Nephron (organoid): ENCODE data around the gene NEO1.

Source experiments
- H3K27ac Mint-ChIP-seq, 3 experiments: 2 replicates each; pipeline ENCODE4 v1.8.0; 2020; ENCODE audit warnings: mixed read lengths in 3 of 3, mild to moderate bottlenecking in 2 of 3, moderate library complexity in 1 of 3
- H3K27me3 Mint-ChIP-seq: 2 replicates; pipeline ENCODE4 v1.8.0; 2021; ENCODE audit warnings: low read depth, mild to moderate bottlenecking, moderate library complexity, mixed read lengths
- H3K36me3 Mint-ChIP-seq: 2 replicates; pipeline ENCODE4 v1.8.0; 2020; ENCODE audit warnings: low read depth, mixed read lengths
- H3K4me1 Mint-ChIP-seq: 2 replicates; pipeline ENCODE4 v1.8.0; 2020; ENCODE audit warnings: mixed read lengths
- H3K4me3 Mint-ChIP-seq, 3 experiments: 2 replicates each; pipeline ENCODE4 v1.8.0; 2020; ENCODE audit warnings: mild to moderate bottlenecking in 3 of 3, mixed read lengths in 3 of 3, moderate library complexity in 2 of 3
- H3K9me3 Mint-ChIP-seq: 2 replicates; pipeline ENCODE4 v1.8.0; 2020; ENCODE audit warnings: mixed read lengths
- CTCF ChIP-seq, 3 experiments: fragments of 200-600 bp; sonication (generic); IDR thresholded peaks; one replicate each; pipeline ENCODE4 v1.5.0; 2021; ENCODE audit warnings: antibody characterized with exemption in 3 of 3; ENCODE audit not compliant: unreplicated experiment in 3 of 3

The NEO1 gene

GRCh38 chr15:73239564-73240215 lies 187.4 kb downstream of the NEO1 start:
- Mint-ChIP-seq H3K4me1 (peaks cover 6% of the 10 kb centered on the region), H3K27ac (no peak overlapping the region), H3K4me3 (no peak overlapping the region), H3K9me3 (no peaks in the 10 kb centered on the region), H3K36me3 (peaks cover 27% of the 10 kb centered on the region), H3K27me3 (no peaks in the 10 kb centered on the region)
- no peak for TF ChIP-seq CTCF (IDR thresholded peaks at IDR 0.05; ENCODE audit: unreplicated experiment in 3 of 3)

DNA sequence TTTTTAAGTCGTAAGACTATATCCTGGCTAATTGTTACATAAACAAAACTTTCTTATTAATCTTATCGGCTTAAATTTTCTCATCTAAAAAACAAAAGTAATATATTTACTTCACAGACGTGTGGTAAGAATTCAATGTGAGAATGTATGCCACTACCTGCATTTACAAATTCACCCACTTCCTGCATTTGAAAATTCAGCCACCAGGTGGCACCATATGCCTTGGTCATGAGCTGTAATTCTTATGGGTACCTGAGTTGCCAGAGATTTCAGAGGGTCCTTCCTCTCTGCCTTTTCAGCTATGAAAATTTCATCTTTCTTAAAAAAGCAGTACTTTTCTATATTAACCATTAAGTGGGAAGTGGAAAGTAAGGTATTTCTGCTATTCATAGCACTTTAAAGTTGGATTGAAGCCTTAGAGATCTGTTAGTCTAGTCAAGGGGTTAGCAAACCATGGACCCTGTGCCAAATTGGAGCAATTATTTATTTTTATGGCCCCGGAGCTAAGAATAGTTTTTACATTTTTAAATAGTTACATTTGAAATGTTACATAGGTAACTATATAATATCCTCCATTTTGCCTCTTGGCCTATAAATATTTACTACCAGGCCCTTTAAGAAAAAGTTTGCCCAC lies 188.7 kb downstream of the NEO1 start:
- Mint-ChIP-seq H3K4me1 (peaks cover 6% of the 10 kb centered on the region), H3K4me3 (no peak overlapping the region), H3K27ac (no peak overlapping the region), H3K27me3 (no peaks in the 10 kb centered on the region), H3K9me3 (no peaks in the 10 kb centered on the region), H3K36me3 (peaks cover 28% of the 10 kb centered on the region)
- peak; percentile 86 to 92 (median 87) for TF ChIP-seq CTCF (IDR thresholded peaks at IDR 0.05; ENCODE audit: unreplicated experiment in 3 of 3)

DNA sequence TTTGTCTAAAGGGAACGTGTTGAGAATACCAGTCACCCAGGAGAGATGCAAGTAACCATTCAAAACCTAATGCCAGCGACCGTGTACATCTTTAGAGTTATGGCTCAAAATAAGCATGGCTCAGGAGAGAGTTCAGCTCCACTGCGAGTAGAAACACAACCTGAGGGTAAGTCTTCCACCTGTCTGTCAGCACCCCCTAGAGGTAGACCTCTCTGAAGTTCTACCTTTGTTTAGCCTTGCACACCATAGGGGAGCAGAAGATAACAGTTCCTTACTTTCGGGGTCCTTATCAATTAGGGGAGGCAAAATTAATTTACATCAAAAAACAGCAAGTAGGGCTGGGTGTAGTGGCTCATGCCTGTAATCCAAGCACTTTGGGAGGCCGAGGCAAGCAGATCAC lies 192.1 kb downstream of the NEO1 start:
- TF ChIP-seq CTCF (IDR thresholded peaks at IDR 0.05; ENCODE audit: unreplicated experiment in 3 of 3), result peak in 1 of 3 experiments; percentile 23
- Mint-ChIP-seq H3K9me3 (no peaks in the 10 kb centered on the region), H3K4me1 (peaks cover 6% of the 10 kb centered on the region), H3K27ac (no peak overlapping the region), H3K27me3 (no peaks in the 10 kb centered on the region), H3K36me3 (peaks cover 42% of the 10 kb centered on the region), H3K4me3 (no peak overlapping the region)

DNA sequence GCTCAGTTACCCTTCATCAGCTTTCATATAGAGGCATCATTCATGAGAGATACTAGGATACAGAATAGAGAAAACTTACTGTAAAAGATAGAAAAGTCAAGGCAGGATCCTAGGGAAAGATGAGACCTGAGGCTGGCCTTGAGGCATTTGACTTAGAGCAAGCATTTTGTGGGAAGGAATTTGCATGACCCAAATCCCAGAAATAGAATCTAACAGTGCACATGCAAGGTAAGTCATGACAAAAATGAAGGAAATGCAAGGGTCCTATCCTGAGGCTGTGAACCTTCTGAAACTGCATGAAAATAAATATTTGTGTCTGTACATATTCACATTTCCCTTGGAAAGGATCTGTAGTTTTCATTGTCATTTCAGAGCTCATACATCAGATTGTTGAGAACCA lies 194.2 kb downstream of the NEO1 start:
- no peak for TF ChIP-seq CTCF (IDR thresholded peaks at IDR 0.05; ENCODE audit: unreplicated experiment in 3 of 3)
- Mint-ChIP-seq H3K27ac (peak overlapping the region; percentile 18 to 83 (median 47)), H3K36me3 (peaks cover 50% of the 10 kb centered on the region), H3K4me3 (no peak overlapping the region), H3K4me1 (peaks cover 6% of the 10 kb centered on the region), H3K27me3 (no peaks in the 10 kb centered on the region), H3K9me3 (no peaks in the 10 kb centered on the region)

DNA sequence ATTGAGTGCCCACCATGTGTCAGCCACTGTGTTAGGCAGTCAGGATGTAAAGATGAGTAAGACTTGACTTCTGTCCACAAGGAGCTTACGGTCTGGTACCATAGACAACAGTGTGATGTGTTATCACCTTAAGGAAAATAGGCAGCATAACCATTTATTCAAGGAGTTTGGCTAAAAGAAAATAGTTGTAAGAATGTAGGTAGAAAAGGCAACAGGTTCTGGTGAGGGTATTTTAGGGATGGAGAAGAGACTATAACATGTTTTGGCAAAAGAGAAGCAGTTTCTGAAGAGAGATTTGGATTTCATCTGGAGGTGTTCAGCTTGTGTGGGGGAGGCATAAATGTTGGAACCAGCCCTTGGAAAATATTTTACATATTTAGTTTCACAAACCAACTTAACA lies 194.6 kb downstream of the NEO1 start:
- H3K4me3 Mint-ChIP-seq, result no peak overlapping the region
- peak overlapping the region; percentile 18 to 83 (median 47) for H3K27ac Mint-ChIP-seq
- peaks cover 54% of the 10 kb centered on the region for H3K36me3 Mint-ChIP-seq
- no peaks in the 10 kb centered on the region for H3K27me3 Mint-ChIP-seq
- H3K9me3 Mint-ChIP-seq, result no peaks in the 10 kb centered on the region
- no peak for TF ChIP-seq CTCF (IDR thresholded peaks at IDR 0.05; ENCODE audit: unreplicated experiment in 3 of 3)
- peaks cover 6% of the 10 kb centered on the region for H3K4me1 Mint-ChIP-seq

DNA sequence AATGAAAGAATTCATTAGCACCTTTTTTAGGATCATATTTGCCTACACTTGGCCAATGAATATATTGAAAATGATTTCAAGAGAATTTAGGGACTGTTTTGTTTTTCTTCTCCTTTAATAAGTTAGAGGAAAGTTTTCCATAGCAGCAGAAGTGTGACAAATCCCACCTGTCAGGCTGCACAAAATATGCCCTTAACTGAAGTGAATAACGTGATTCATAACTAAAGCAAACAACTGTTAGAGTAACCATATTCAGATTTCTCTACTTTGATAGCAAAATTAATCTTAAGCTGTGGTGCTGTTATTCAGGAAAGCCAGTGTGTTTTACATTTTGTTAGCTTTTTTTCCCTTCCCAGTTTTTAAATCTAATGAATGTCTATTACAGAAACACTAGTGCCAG lies 195.1 kb downstream of the NEO1 start:
- no peaks in the 10 kb centered on the region for H3K27me3 Mint-ChIP-seq
- no peak for TF ChIP-seq CTCF (IDR thresholded peaks at IDR 0.05; ENCODE audit: unreplicated experiment in 3 of 3)

More for the DNA sequence above, 195.1 kb downstream of the NEO1 start:
- Mint-ChIP-seq H3K27ac (peak overlapping the region; percentile 18 to 83 (median 50)), H3K4me3 (no peak overlapping the region), H3K36me3 (peaks cover 55% of the 10 kb centered on the region), H3K4me1 (peaks cover 6% of the 10 kb centered on the region), H3K9me3 (no peaks in the 10 kb centered on the region)
